Measurements from ENCODE around the gene ATRX.

DNA sequence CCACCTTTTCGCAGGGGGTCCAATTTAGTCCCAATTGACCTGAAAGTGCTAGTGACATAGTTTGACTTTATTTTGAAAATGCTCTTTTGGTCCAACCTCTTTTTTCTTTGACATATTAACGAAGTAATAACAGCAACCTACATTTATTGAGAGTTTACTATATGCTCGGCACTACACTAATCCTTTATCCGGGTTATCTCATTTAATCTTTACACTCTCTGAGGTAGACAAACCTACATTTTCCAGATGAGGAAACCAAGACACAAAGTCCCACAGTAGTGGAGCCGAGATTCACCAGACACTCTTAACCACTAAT is 307 bp upstream of the ATRX start:
- TF ChIP-seq, protein P1, sequence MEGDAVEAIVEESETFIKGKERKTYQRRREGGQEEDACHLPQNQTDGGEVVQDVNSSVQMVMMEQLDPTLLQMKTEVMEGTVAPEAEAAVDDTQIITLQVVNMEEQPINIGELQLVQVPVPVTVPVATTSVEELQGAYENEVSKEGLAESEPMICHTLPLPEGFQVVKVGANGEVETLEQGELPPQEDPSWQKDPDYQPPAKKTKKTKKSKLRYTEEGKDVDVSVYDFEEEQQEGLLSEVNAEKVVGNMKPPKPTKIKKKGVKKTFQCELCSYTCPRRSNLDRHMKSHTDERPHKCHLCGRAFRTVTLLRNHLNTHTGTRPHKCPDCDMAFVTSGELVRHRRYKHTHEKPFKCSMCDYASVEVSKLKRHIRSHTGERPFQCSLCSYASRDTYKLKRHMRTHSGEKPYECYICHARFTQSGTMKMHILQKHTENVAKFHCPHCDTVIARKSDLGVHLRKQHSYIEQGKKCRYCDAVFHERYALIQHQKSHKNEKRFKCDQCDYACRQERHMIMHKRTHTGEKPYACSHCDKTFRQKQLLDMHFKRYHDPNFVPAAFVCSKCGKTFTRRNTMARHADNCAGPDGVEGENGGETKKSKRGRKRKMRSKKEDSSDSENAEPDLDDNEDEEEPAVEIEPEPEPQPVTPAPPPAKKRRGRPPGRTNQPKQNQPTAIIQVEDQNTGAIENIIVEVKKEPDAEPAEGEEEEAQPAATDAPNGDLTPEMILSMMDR (IDR thresholded peaks at IDR 0.05): no peak
- TF ChIP-seq EP300 (IDR thresholded peaks at IDR 0.05) (no peak), POLR2AphosphoS5 (IDR thresholded peaks at IDR 0.05) (no peak)
